Measurements from ENCODE around the gene TRIM58. TPM values are rescaled to one million over a fixed set of nuclear protein-coding genes. Genes with fewer than 3 reads are reported as not detected.

The TRIM58 gene
- total and polyA plus RNA-seq, 9 of the 15 experiments (the other 6 are each of a cell fraction or from before 2014, with no cell fraction given), result 3.8 to 19.1 (median 7.2) TPM

- Histone ChIP-seq H3K79me2 (ENCODE audit: control insufficient read depth, insufficient read depth, low read length) (no peaks in the 10 kb centered on the region), H4K20me1 (replicated peaks; ENCODE audit: control insufficient read depth, insufficient read depth, low read length) (no peaks in the 10 kb centered on the region), H3K27ac (ENCODE audit: extremely low read depth, low read depth, low read length) (no peak overlapping the region), H3K27me3 (ENCODE audit: control insufficient read depth in 2 of 2, insufficient read depth in 2 of 2, low read length in 2 of 2) (no peaks in the 10 kb centered on the region), H3K4me2 (ENCODE audit: insufficient read depth, low read length) (no peak overlapping the region), H3K9me1 (ENCODE audit: control insufficient read depth, insufficient read depth, low read length) (no peaks in the 10 kb centered on the region), H3K4me3 (no peak overlapping the region), H2AFZ (ENCODE audit: low read depth, low read length) (0 out of 2 replicates have a peak overlapping the region, but pooled peaks have one; percentile 31), H3K4me1 (replicated peaks in 1 of 2; ENCODE audit: control insufficient read depth in 2 of 2, insufficient read depth in 2 of 2, low read length in 2 of 2) (peaks cover 0 to 13% of the 10 kb centered on the region in 2 experiments; a peak in 3 of 5 replicates), H3K9ac (ENCODE audit: insufficient read depth in 1 of 2, low read depth in 2 of 2, low read length in 2 of 2) (no peak overlapping the region; a peak in 1 of 4 replicates), H3K36me3 (ENCODE audit: control insufficient read depth, insufficient read depth, low read length) (no peaks in the 10 kb centered on the region), H3K9me3 (replicated peaks; ENCODE audit: control insufficient read depth, insufficient read depth, low read depth, low read length) (peaks cover 5% of the 10 kb centered on the region)
- DNase-seq (ENCODE audit: extremely low read depth in 1 of 4, low spot score in 3 of 4), result no peak
- ATAC-seq, result 0 out of 3 replicates have a peak, but pooled peaks have one; percentile 10
- TF ChIP-seq ZNF133 (CRISPR knock-in tag; IDR thresholded peaks at IDR 0.05), result no peak
- no peak for TF ChIP-seq RBFOX2 (IDR thresholded peaks at IDR 0.05; ENCODE audit: low read depth, low read length)
- no peak for TF ChIP-seq ZBTB12 (CRISPR knock-in tag; IDR thresholded peaks at IDR 0.05)
- no peak for TF ChIP-seq ARNT (IDR thresholded peaks at IDR 0.05)
- no peak for TF ChIP-seq OTX1 (CRISPR knock-in tag; IDR thresholded peaks at IDR 0.05)
- no peak for TF ChIP-seq SMAD1 (IDR thresholded peaks at IDR 0.05; ENCODE audit: low read depth, low read length, partially characterized antibody)
- no peak for TF ChIP-seq SRSF9 (IDR thresholded peaks at IDR 0.05; ENCODE audit: borderline replicate concordance, low read depth, low read length)
- TF ChIP-seq ZNF449 (CRISPR knock-in tag; IDR thresholded peaks at IDR 0.05), result no peak
- no peak for TF ChIP-seq TAL1 (IDR thresholded peaks at IDR 0.05)
- TF ChIP-seq FIP1L1 (IDR thresholded peaks at IDR 0.05; ENCODE audit: low read depth, low read length, poor library complexity, severe bottlenecking), result no peak
- TF ChIP-seq, protein P1, sequence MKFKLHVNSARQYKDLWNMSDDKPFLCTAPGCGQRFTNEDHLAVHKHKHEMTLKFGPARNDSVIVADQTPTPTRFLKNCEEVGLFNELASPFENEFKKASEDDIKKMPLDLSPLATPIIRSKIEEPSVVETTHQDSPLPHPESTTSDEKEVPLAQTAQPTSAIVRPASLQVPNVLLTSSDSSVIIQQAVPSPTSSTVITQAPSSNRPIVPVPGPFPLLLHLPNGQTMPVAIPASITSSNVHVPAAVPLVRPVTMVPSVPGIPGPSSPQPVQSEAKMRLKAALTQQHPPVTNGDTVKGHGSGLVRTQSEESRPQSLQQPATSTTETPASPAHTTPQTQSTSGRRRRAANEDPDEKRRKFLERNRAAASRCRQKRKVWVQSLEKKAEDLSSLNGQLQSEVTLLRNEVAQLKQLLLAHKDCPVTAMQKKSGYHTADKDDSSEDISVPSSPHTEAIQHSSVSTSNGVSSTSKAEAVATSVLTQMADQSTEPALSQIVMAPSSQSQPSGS (CRISPR knock-in tag; IDR thresholded peaks at IDR 0.05), result no peak
- TF ChIP-seq CTBP1 (IDR thresholded peaks at IDR 0.05; ENCODE audit: borderline replicate concordance), result no peak
- TF ChIP-seq MTA3 (IDR thresholded peaks at IDR 0.05; ENCODE audit: borderline replicate concordance), result no peak
- no peak for TF ChIP-seq ELF2 (CRISPR knock-in tag; IDR thresholded peaks at IDR 0.05)
- in situ Hi-C loops (cut with MboI) (no loop called here), intact Hi-C loops (cut with micrococcal nuclease) (no loop called here)
- CTCF ChIA-PET (ENCODE audit: low intra/inter-chr PET ratio), result no interaction called here
- no peak for FAIRE-seq
- WGBS (ENCODE audit: insufficient coverage, low coverage, missing lambda C conversion rate), result 61% methylated on average over 13 of the region's 13 CpGs
- POLR2A ChIA-PET, result no interaction called here
- BruUV-seq (replicated peaks), result no TSS peak
These were observed 48.2 kb downstream of the TRIM58 start for GRCh38 chr1:247905181-247905580.
